ENCODE measurements around the gene TNIK.

Gene TNIK

DNA sequence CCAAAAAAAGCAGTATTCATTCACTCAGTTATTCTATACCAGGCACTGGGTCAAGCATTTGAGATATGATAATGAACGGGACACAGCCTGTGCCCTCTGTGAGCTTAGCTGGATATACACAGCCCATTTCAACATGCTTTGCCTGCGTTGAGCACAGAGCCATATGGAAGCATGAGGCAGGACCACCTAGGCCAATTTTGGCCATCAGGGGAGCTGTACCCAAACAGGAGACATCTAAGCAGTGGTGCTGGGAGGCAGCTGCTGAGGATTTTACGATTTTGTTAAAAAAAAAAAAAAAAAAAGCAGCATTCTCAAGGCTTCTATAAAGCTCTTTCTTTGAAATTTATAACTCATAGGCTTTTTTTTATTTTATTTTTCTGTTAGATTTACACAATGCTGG lies 346.5 kb downstream of the TNIK start:
- no peak for DNase-seq

DNA sequence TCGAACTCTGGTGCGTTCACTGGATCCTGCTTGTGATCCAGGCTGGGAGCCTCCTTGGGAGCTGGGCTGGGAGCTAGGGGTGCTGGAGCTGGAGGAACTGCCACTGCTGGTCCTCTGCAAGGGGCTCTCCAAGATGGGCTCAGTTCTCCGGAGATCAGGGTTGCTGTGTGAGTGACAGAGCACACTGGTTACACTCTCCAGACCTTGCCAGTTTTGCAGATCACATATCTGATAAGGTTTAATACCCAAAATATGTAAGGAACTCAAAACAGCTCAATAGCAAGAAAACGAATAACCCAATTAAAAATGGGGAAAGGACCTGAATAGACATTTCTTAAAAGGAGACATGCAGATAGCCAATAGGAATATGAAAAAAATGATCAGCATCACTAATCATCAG lies 349.5 kb downstream of the TNIK start:
- no peak for DNase-seq

DNA sequence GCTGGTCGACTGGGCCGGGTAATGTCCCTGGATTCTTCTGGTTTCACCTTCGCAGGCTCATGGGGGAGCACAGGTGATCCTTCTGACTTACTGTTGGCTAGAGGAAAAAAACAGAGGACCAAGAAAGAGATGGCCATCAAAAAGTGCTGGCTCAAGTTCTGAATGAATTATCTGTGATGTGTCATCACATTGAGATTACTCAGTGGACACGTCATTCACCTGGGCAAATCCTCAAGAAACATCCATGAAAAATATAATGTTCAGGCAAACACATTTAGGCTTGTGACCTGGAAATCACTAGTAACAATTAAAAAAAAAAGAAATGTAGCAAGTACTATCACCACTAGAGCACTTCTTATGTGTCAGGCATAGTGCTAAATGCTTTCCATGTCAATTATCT lies 352.1 kb downstream of the TNIK start:
- no peak for DNase-seq

DNA sequence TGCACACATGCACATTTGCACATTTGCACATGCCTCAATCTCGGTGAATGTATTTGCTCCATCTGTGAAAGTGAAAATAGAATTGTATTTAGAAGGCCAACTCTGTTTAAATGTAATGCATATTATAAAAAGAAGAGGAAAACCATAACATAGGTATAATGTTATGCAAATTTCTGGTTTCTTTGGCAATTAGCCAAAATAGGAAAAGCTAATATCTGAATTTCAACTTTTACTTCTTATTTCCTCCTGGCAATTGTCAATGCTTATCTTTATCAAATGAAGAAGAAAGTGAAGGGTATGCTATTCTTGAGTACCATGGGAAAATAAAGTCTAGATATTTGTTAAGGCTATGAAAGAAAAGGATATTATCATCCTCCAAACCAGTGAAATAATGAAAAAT lies 357.0 kb downstream of the TNIK start:
- DNase-seq = no peak

DNA sequence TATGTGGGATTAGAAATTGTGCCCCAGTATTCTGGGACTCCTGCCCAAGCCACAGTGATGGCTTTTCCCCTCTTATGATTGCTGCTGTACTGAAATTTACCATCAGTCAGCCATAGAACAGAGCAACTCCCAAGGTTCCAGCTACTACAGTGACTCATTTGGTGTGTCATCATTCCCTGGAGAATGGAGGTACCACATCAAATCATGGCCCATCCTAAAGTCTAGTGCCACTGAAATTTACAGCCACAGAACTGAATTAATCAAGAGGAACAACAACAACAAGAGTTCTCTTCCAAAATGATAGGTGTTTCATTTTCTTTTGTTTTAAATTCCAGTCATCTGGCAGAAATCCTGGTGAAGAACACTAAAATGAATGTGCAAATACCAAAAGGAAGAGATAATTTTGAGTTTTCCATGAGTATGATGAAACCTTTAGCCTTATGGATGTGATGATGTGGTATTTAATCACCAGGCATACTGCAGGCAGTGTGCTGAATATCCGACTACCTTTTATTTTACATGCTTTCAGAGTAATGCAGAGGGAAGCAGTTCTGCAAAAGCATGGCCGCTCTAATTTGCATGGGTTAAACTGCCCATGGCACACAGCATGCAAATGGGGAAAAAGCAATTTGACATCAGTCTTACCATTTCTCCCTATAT lies 358.1 kb downstream of the TNIK start:
- DNase-seq = no peak

DNA sequence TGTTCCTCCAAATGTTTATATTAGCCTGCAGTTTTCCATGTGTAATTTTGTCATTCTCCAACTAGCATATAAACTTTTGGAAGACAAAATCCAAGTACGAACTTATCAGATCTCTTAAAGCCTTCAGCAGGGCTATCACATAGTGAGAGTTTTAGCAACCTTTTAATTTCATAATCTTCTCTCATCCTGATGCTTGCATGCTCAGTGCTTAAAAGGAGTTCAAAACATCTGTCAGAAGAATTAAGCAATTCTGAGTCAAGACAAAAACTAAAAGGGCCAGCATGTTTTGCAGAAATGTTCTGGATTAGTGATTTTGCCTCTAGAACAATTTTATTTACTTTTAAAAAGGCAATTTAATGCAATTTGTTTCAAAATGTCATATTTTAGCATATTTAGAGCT lies 360.3 kb downstream of the TNIK start:
- no peak for DNase-seq

DNA sequence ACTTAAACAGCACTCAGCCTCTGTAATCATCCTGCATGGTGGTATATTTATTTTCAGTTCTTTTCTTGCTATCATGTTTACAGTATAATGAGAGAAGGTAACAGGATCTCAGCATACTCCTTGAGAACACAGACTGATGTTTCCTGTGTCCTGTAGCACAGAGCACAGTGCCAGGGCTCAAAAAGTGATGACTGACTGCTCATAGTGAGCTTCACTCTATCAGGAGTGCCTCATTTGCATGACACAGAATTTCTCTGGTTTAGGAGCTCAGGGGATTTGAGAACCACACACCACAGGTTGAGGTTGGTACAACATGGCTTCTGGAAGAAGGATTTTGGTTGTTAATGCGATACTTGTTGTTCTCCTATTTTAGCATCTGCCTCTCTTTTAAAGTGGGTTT lies 365.1 kb downstream of the TNIK start:
- no peak for DNase-seq

DNA sequence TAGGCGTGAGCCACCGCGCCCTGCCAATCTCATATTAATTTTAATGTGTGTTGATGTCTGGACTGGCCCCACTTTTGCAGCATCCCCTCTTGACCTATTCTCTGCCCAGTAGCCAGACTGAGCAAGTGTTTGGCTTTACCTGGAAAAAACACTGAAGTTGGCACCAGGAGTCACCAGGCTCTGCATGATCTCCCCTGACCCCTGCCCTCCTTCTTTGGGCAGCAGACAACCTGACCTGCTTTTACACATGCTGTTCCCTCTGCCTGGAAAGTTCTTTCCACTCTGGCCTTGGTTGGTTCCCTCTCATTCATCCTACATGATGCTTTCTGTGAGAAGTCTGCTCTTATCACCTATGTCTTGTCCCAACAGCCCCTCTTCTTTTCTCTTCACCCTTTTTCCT lies 365.8 kb downstream of the TNIK start:
- DNase-seq = no peak

DNA sequence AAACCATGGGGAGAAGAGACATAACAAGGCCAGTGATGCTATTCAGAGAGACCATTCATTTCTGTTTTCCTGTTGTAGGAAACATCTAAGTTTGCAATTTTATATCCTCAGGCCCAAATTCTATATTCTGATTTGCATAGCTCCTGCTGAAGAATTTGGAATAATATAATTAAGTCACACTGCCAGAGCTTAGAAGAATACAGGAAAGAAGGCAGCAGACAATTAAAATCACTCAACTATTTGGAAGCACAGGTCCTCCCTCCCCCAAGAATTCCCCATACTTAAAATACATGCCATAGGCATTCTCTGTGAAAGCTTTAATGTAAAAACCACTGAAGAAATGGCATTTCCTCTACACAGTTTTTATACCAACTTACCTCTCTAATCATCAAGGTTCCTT lies 366.7 kb downstream of the TNIK start:
- DNase-seq = no peak

DNA sequence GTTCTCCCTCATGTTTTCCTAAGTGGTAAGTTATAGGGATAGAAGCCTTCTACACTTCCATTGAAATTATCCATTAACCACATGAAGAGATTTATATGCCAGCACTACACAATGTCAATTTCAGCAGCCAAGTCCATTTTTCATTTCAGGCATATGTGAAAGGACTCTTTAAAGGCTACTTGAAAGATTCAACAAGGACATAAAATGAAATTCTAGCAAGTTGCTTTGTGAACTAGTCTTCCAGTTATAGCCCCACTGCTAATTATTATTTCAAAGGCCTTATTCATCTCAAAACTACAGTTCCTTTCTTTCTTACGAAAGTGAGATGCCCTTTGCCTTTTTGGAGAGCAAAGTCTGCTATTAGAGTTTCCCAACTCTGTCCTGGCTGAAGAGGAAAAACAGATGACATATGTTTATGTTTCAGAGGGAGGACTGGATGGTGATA lies 367.7 kb downstream of the TNIK start:
- no peak for DNase-seq

DNA sequence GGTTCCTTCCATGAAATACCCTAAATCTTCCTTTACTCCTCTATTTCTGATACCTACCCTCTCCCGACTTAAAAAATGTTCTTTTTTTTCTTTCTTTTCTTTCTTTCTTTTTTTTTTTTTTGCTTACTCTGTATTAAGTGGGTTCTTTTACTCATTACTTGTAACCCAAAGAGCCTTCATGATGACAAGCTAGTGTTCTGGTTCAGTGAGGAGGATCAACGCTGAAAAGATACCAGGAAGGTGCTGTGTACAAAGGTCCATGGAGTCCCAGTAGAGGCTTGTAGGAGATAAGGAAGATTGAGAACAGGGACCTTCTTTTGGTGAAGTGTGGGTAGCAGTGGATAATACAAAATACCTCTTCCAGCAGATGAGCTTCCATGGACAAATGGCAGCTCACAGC lies 369.9 kb downstream of the TNIK start:
- no peak for DNase-seq

DNA sequence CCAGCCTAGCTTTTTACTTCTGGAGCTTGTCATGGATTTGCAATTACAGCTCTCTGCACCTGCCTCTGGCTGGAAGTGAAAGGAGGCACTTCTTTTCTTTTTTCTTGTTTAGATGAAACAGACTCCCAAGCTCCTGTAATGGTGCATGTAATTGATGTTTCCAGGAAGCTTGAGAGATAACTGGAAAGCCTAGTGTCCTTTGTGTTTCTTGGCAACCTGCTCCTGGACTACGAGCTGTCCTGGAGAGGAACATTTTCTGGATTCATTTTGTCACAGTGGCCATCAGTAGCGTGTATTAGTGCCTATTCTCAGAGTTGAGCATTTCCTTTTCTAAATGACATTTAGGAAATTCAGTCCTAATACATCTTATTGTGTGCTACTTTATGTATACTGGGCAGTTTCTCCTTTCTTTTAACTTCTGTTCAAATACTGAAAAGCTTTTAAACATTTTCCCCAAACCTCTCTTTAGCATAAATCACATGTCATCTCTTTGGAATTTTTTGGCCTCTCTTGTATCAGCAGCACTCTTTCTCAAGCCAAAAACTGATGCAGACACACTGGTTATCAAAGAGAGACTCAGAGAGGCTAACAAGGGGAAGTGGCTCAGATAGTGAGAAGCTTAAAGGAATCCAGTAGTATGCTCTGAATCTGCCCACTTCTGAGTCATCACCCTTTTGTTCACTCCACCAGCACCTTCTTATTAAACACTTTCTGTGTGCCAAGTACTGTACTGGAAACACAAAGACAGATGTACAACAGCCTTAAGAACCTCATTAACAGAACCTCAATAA lies 371.0 kb downstream of the TNIK start:
- DNase-seq = no peak

DNA sequence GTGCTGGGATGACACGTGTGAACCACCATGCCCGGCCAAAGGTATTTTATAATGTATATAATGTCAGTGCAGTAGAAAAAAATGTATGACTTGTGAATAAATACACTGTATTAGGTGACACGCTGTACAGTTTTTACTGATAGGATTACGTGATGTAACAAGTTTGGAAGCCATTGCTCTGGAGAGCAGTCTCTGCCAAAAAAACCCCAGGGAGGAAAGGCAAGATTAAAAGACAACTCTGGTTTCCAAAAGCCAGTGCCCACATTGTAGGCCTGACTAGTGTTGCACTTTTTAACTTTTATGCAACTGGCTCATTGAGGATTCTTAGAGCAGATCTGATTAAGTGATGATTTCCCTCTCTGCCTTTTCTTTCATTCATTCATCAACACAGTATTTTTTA lies 371.7 kb downstream of the TNIK start:
- DNase-seq = no peak

DNA sequence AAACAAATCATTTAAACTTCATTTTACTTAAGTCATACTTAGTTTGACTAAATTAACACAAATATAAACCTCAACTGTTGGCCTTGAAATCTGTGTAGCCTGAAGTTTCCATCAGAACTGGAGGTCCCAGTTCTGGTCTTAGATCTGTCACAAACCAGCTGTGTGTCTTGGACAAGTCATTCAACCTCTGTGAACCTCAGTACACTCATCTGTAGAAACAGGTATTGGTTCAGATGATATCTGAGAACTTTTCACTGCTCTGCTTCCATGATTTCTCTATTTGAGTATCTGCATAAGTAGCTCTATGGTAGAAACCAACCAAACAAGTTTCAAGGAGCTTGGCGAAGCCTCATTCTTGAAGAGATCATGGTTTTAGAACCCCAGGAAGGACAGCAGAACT lies 373.3 kb downstream of the TNIK start:
- DNase-seq = no peak

DNA sequence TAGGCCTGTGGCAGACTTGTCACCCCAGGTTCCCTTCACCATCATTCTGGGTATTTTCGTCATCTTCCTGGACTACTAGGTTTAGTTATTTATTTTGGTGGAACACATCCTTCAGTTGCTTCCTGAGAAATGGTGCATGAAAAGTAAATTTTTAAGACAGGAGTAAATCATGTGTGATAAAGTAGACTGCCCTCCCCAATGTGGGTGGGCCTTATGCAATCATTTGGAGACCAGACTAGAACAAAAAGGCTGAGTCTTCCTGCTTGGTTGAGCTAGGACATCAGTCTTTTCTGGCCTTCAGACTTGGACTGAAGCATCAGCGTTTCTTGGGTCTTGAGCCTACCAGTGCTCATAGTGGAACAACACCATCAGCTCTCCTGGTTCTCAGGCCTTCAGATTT lies 382.9 kb downstream of the TNIK start:
- DNase-seq = no peak

DNA sequence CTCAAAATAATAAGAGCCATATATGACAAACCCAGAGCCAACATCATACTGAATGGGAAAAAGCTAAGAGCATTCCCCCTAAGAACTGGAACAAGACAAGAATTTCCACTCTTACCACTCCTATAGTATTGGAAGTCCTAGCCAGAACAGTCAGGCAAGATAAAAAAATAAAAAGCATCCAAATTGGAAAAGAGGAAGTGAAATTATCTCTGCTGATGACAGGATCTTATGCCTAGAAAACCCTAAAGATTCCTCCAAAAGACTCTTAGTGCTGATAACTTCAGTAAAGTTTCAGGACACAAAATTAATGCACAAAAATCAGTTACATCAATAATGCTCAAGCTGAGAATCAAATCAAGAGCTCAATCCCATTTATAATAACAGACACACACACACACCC lies 387.8 kb downstream of the TNIK start:
- DNase-seq = no peak

DNA sequence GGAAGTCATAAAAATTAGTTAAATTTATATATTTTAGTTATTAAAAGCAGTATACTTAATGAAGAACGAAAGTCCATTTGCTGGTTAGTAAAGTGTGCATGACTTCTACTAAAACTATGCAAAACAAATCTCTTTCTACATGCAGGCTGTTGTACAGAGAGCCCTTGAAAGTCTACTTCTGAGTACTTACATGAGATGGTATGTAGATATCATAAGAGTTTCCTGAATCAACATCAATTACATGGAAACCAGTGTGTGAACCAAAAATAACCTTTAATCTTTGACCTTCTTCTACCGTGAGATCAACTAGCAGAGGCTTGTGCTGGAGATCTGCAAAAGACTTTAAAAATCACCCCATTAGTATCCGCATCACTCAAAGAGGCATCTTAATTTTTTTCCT lies 391.5 kb downstream of the TNIK start:
- DNase-seq = no peak

DNA sequence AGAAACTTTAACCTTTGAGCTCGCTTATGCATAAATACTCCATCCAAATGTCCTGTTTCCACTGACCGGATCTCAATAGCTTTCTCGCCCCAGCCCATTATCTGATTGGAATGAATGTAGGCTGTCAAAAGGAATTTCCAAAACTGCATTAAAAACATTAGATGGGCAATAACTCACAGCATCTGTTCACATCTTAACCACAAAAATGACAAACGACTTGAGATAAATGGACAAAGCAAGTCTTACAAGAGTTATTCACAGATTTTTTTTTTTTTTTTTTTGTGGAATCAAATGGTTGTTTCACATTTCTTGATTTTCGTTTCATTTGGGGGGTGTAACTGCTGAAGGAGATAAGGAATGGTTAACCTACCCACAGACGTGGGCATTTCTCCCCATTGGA lies 394.0 kb downstream of the TNIK start:
- DNase-seq = no peak

DNA sequence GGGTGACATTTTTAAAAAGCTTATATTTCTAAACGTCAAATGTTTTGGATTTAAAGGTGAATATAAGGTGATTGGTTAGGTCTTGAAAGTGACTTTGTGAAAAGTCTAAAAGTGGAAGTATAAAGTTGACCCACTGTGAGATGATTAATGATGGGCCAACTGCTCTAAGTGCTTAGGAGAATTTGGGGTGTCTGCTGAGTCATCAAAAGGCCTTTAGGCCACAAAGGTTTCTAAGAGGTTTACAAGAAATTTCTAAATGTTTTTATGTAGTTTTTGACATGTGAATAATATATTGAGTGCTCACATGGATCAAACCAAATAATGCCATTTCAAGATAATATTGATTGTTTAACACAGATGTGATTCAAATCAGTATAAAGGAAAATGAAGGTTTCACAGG lies 394.5 kb downstream of the TNIK start:
- no peak for DNase-seq

DNA sequence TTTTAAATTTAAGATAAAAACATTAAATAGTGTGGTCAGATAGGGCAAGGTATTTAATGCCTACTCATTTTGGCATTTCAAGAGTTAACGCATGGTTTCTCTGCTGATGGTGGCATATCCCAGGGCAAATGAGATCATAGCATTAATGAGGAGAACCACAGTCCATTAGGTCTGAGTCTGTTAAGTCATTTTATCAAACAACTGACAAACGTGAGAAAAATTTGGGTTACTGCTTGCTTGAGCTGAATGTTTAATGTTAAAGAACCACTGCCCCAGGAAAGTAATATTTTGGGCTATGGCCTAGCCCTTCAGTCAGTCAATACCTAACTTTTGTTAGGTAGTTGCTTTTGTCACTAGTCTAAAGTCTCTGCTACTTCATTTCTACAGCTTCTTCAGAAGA lies 395.7 kb downstream of the TNIK start:
- DNase-seq = no peak

DNA sequence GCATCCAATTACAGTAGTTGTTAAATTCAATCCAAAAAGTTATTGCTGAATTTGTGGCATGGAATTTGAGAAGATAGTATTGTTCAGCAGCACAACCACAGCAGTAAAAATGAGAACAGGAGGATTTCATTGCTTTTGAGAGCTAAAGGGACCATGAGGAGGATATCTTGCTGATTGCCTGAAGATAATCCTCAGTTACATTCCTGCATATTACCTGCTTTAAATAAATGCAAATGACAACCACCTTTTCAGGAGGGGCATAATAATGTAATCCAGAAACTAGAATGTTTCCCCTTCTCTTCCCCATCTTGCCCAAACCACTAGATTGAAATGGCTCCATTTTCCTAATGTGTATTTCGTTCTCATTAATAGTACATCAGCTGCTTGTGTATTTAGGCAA lies 398.5 kb downstream of the TNIK start:
- no peak for DNase-seq

DNA sequence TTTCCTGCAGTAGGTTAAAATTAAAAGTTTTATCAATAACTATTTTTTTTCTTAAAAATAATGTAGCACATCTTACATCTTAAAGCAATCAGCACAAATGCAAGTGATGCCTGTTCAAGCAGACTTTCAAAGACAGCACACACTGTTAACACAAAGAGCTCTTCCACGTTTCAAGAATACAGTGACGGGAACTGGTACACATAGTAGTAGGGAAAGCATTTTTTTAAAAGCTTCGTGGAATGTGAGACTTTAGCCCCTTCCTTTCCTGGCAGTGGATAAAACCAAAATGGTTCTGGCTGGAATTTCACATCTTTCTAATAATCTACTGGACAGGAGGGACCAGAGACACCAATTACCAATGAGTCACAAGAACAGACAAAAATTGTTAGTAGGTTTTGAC lies 400.2 kb downstream of the TNIK start:
- no peak for DNase-seq

DNA sequence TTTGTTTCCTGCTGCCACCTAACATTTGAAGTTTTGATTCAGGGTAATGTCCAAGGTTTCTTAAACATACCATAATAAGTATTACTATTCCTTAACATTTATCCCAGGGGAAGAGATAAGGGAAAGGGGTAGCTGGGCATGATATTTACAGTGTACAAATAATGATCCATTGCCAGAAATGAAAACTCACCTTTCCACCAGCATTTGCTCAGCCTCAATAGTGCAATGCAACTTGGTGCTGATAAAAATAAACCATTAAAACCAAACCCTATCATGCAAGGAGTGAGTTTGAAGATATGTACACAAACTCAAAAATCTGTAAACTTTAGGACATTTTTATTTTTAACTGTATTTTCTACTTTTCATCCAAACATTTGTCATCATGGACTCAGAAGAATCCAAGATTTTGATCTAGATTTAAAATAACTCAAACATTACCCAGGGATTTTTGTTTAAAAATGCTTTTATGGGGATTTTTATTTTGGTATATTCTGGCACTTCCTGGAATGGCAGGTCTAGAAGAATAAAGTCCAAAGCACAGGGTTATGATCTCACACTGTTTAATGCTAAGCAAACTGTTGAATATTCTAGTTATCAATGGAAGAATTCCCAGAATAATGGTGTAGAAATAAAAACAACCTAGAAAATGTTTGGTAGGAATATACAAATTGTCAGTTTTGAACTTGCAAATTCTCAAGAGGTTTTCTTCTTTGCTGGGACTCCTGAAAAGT lies 401.2 kb downstream of the TNIK start:
- DNase-seq = no peak

DNA sequence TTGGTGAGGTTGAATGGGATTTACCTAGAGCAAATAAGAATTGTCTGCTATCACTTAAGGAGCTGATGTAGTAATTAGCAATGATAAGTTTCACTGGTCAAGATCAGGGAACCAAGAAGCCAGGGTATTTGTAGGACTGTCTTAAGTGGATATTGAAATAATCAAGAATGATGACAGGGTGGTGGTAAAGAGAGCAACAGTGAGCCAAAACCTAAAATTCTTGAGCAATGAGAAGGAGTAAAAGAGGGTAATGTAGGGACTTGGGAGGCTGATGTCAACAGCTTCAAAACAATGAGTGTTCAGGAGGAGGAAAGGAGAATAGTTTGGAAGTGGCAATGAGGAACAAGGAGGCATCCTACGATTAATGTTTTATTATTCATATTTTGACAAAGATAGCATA lies 402.1 kb downstream of the TNIK start:
- no peak for DNase-seq

All from stimulated activated naive CD4-positive, alpha-beta T cell (primary cell).